Endothelial cell of umbilical vein (primary cell): ENCODE results near the gene AHNAK2. TPM values are rescaled to one million over a fixed set of nuclear protein-coding genes. Genes with fewer than 3 reads are reported as not detected.

Source experiments
- BruUV-seq: library from RNA; stranded (reverse); fragments of 400-500 nt; replicated peaks from 2 replicates; lab custom pipeline; 2021; lab: Mats Ljungman, UMichigan
- CTCF ChIA-PET: fragments of 300-600, 350-600 bp; sonication (Branson Sonifier 250); formaldehyde crosslinking; loops from one replicate; lab custom pipeline; 2021; ENCODE audit warnings: antibody characterized with exemption, inconsistent platforms; lab: Charles Lee
- POLR2A ChIA-PET: fragments of 300-600, 350-600 bp; sonication (Branson Sonifier 250); formaldehyde crosslinking; loops from one replicate; lab custom pipeline; 2021; ENCODE audit warnings: antibody characterized with exemption, inconsistent platforms; lab: Charles Lee
- DNase-seq: peaks from one replicate; pipeline ENCODE4 v3.0.0-alpha.2; 2011; ENCODE audit warnings: low read depth, low spot score
- FAIRE-seq: peaks from 2 replicates; lab custom pipeline; 2011; peaks lifted over from hg19 to GRCh38; lab: Jason Lieb, UNC
- H2AFZ ChIP-seq: 2 replicates; pipeline ENCODE4 v1.6.0; 2012; ENCODE audit warnings: low read depth, low read length, control low read depth, inconsistent platforms
- H3K27ac ChIP-seq: 2 replicates; pipeline ENCODE4 v1.5.1; 2011; ENCODE audit warnings: low read depth, mild to moderate bottlenecking, control low read depth, low read length, moderate library complexity; ENCODE audit not compliant: insufficient read depth
- H3K27me3 ChIP-seq, 2 experiments: 2 replicates each; pipeline versions ENCODE4 v1.6.0 to v1.6.1; 2011; ENCODE audit warnings: low read length in 2 of 2, mixed read lengths in 1 of 2; ENCODE audit not compliant: control insufficient read depth in 2 of 2, insufficient read depth in 2 of 2
- H3K36me3 ChIP-seq, 2 experiments: 2 replicates in 1 of 2; 3 replicates in 1 of 2; pipeline ENCODE4 v1.5.1; 2011; ENCODE audit warnings: low read length in 2 of 2, mild to moderate bottlenecking in 1 of 2, moderate library complexity in 1 of 2; ENCODE audit not compliant: control insufficient read depth in 2 of 2, insufficient read depth in 2 of 2; ENCODE audit errors: extremely low read depth in 1 of 2
- H3K4me1 ChIP-seq: 3 replicates; pipeline ENCODE4 v1.5.1; 2011; ENCODE audit warnings: mild to moderate bottlenecking, low read length; ENCODE audit not compliant: control insufficient read depth, insufficient read depth; ENCODE audit errors: extremely low read depth
- H3K4me2 ChIP-seq: 2 replicates; pipeline ENCODE4 v1.6.1; 2011; ENCODE audit warnings: low read length, control low read depth, mixed read lengths; ENCODE audit not compliant: insufficient read depth
- H3K4me3 ChIP-seq, 3 experiments: fragments of 200-600 bp in 1 of 3; sonication (generic), shearing (Covaris generic) in 1 of 3; replicated peaks in 1 of 3; 2 replicates each; pipeline ENCODE4 v1.5.1; 2011 to 2016; ENCODE audit warnings: control low read depth in 3 of 3, low read length in 3 of 3, mild to moderate bottlenecking in 2 of 3, inconsistent platforms in 1 of 3, low read depth in 1 of 3, moderate library complexity in 1 of 3; ENCODE audit not compliant: insufficient read depth in 1 of 3
- H3K79me2 ChIP-seq: 2 replicates; pipeline ENCODE4 v1.6.0; 2012; ENCODE audit warnings: low read length, inconsistent platforms; ENCODE audit not compliant: control insufficient read depth, insufficient read depth
- H3K9ac ChIP-seq: replicated peaks from 2 replicates; pipeline ENCODE3; 2011; ENCODE audit warnings: low read length, control low read depth; ENCODE audit not compliant: insufficient read depth; ENCODE audit errors: extremely low read depth
- H3K9me1 ChIP-seq: replicated peaks from 3 replicates; pipeline ENCODE4 v1.6.0; 2011; ENCODE audit warnings: mild to moderate bottlenecking, low read length; ENCODE audit not compliant: control insufficient read depth, insufficient read depth; ENCODE audit errors: extremely low read depth
- H3K9me3 ChIP-seq: replicated peaks from 2 replicates; pipeline ENCODE4 v1.5.1; 2012; ENCODE audit warnings: low read length, inconsistent platforms; ENCODE audit not compliant: control insufficient read depth, insufficient read depth
- H4K20me1 ChIP-seq: replicated peaks from 2 replicates; pipeline ENCODE3; 2011; ENCODE audit warnings: mild to moderate bottlenecking, low read length; ENCODE audit not compliant: control insufficient read depth, insufficient read depth; ENCODE audit errors: extremely low read depth
- EZH2 ChIP-seq: IDR thresholded peaks from 2 replicates; pipeline ENCODE4 v1.6.1; 2012; ENCODE audit warnings: borderline replicate concordance, low read depth, mild to moderate bottlenecking, moderate library complexity, low read length, inconsistent platforms; ENCODE audit not compliant: severe bottlenecking
- FOS ChIP-seq: IDR thresholded peaks from 2 replicates; pipeline ENCODE4 v1.6.1; 2011; ENCODE audit warnings: mild to moderate bottlenecking, low read length, moderate library complexity, borderline replicate concordance; ENCODE audit not compliant: insufficient read depth
- GATA2 ChIP-seq: IDR thresholded peaks from 2 replicates; pipeline ENCODE4 v1.7.0; 2011; ENCODE audit warnings: low read depth, mild to moderate bottlenecking, moderate library complexity, mixed read lengths, low read length; ENCODE audit not compliant: insufficient read length, insufficient read depth
- JUN ChIP-seq: IDR thresholded peaks from 2 replicates; pipeline ENCODE4 v1.6.1; 2011; ENCODE audit warnings: borderline replicate concordance, low read depth; ENCODE audit not compliant: insufficient read length, insufficient read depth
- MAX ChIP-seq: IDR thresholded peaks from 2 replicates; pipeline ENCODE4 v1.6.1; 2011; ENCODE audit not compliant: insufficient read depth, insufficient read length
- MYC ChIP-seq: IDR thresholded peaks from one replicate; pipeline ENCODE4 v1.6.1; 2011; ENCODE audit warnings: mild to moderate bottlenecking, low read depth, low read length
- POLR2A ChIP-seq: IDR thresholded peaks from 2 replicates; pipeline ENCODE4 v1.6.1; 2012; ENCODE audit warnings: low read depth, mild to moderate bottlenecking, control low read depth, low read length
- POLR2AphosphoS5 ChIP-seq: IDR thresholded peaks from 2 replicates; pipeline ENCODE4 v1.6.1; 2012; ENCODE audit warnings: low read depth, mild to moderate bottlenecking, control low read depth, low read length, moderate library complexity; ENCODE audit not compliant: insufficient read depth
- dilution Hi-C: fragments of 300-500 bp; cut with MboI; formaldehyde crosslinking; loops from one replicate; pipeline ENCODE4 v1.15.0; 2019; ENCODE audit warnings: low sequenced_read_pairs; ENCODE audit not compliant: extremely low pct_ligation_motif_present
- intact Hi-C: fragments of 100-400 bp; cut with micrococcal nuclease; formaldehyde crosslinking; loops from one replicate; pipeline ENCODE4 v1.10.0; 2022
- polyA plus RNA-seq, 4 experiments: library from polyadenylated mRNA; depleted of rRNA in 3 of 4; stranded (reverse) in 3 of 4; unstranded in 1 of 4; fragments of >200 nt; gene quantifications; 2 replicates each; pipeline versions ENCODE4 v1.2.1 to v1.2.3, GENCODE V29; 2011 to 2012; ENCODE audit warnings: missing spikeins in 1 of 4
- total RNA-seq: library from RNA; stranded (reverse); gene quantifications from 2 replicates; pipeline ENCODE4 v1.2.3, GENCODE V29; 2021
- TF ChIP-seq, protein P1 (sequence below), 2 donors: IDR thresholded peaks; 1 replicate in 1 of 2; 2 replicates in 1 of 2; pipeline ENCODE4 v1.5.1; 2011; ENCODE audit warnings: low read length in 2 of 2, mild to moderate bottlenecking in 2 of 2, moderate library complexity in 2 of 2, control low read depth in 1 of 2, inconsistent platforms in 1 of 2, low read depth in 1 of 2; ENCODE audit not compliant: insufficient read depth in 1 of 2; ENCODE audit errors: extremely low read depth in 1 of 2

The AHNAK2 gene
- total and polyA plus RNA-seq, 2 donors (not counting 3 experiments of a cell fraction or from before 2014, with no cell fraction given), result 17.7 to 68.7 TPM

DNA sequence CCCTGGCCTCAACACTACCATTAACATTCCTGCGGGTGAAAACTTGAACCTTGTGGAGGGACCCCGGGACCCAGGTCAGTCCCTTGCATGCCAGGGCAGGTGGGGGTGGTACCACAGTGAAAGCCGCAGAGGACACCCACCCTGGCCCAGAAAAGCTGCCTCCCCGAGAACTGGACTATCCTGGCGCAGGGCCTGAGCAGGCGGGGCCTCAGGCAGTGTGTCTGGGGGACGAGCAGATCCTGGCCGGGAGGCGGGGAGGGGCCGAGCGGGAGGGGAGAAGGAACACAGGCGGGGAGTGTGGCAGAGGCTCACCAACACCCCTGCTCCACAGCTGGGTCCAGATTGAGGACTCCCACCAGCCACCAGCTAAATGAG lies 10.0 kb downstream of the AHNAK2 start:
- dilution Hi-C loops, result no loop called here
- Histone ChIP-seq H3K9me3 (no peaks in the 10 kb centered on the region), H3K27me3 (no peaks in the 10 kb centered on the region), H3K79me2 (peaks cover 46% of the 10 kb centered on the region), H3K4me2 (peak overlapping the region; percentile 66), H4K20me1 (no peaks in the 10 kb centered on the region), H3K4me3 (peak overlapping the region; percentile 22 to 37 (median 37)), H3K9ac (peak overlapping the region; percentile 22), H3K27ac (peak overlapping the region; percentile 30), H3K36me3 (no peaks in the 10 kb centered on the region), H2AFZ (no peak overlapping the region), H3K9me1 (no peaks in the 10 kb centered on the region), H3K4me1 (peaks cover 68% of the 10 kb centered on the region)
- ChIA-PET CTCF (interaction anchor here (0.9 to 2.5 kb wide), 9 partner anchors 7 to 200 kb away, joined by 3 to 15 read pairs (median 5); no protein-coding TSS in a partner anchor), POLR2A (no interaction called here)
- TF ChIP-seq FOS (no peak), JUN (no peak), GATA2 (no peak), POLR2A (no peak), EZH2 (no peak), MAX (no peak), POLR2AphosphoS5 (no peak), MYC (no peak)
- TF ChIP-seq, protein P1, sequence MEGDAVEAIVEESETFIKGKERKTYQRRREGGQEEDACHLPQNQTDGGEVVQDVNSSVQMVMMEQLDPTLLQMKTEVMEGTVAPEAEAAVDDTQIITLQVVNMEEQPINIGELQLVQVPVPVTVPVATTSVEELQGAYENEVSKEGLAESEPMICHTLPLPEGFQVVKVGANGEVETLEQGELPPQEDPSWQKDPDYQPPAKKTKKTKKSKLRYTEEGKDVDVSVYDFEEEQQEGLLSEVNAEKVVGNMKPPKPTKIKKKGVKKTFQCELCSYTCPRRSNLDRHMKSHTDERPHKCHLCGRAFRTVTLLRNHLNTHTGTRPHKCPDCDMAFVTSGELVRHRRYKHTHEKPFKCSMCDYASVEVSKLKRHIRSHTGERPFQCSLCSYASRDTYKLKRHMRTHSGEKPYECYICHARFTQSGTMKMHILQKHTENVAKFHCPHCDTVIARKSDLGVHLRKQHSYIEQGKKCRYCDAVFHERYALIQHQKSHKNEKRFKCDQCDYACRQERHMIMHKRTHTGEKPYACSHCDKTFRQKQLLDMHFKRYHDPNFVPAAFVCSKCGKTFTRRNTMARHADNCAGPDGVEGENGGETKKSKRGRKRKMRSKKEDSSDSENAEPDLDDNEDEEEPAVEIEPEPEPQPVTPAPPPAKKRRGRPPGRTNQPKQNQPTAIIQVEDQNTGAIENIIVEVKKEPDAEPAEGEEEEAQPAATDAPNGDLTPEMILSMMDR (IDR thresholded peaks at IDR 0.05; ENCODE audit: extremely low read depth in 1 of 2, insufficient read depth in 1 of 2, low read depth in 1 of 2, low read length in 2 of 2), result no peak
- DNase-seq (peak; percentile 64), FAIRE-seq (no peak)
- intact Hi-C loops, result no loop called here
- no TSS peak for BruUV-seq
